OCI-LY1 (cell line): Measurements from ENCODE around the gene MRPL39.

Source experiments
- H2AFZ ChIP-seq: fragments of 200-600 bp; sonication (generic), shearing (Covaris generic); 2 replicates; pipeline ENCODE4 v1.6.0; 2014; ENCODE audit warnings: antibody characterized with exemption, mild to moderate bottlenecking, low read length
- H3F3A ChIP-seq: fragments of 200-600 bp; sonication (generic), shearing (Covaris generic); 2 replicates; pipeline ENCODE4 v1.6.0; 2014; ENCODE audit warnings: mild to moderate bottlenecking, antibody characterized with exemption, low read length, moderate library complexity; ENCODE audit not compliant: insufficient read depth
- H3K27ac ChIP-seq: fragments of 200-600 bp; sonication (generic); 2 replicates; pipeline ENCODE4 v1.5.1; 2014; ENCODE audit warnings: low read length, mixed run types, mild to moderate bottlenecking, low read depth; ENCODE audit not compliant: poor library complexity, severe bottlenecking
- H3K27me3 ChIP-seq: fragments of 200-600 bp; sonication (generic); 2 replicates; pipeline ENCODE4 v1.6.0; 2014; ENCODE audit warnings: antibody characterized with exemption, mild to moderate bottlenecking, low read length, moderate library complexity; ENCODE audit not compliant: insufficient read depth
- H3K36me3 ChIP-seq: fragments of 200-600 bp; sonication (generic); 2 replicates; pipeline ENCODE4 v1.6.1; 2014; ENCODE audit warnings: mild to moderate bottlenecking, antibody characterized with exemption, low read length, moderate library complexity, mixed read lengths; ENCODE audit not compliant: insufficient read depth
- H3K4me1 ChIP-seq: fragments of 200-600 bp; sonication (generic); 2 replicates; pipeline ENCODE4 v1.5.1; 2014; ENCODE audit warnings: mild to moderate bottlenecking, low read length, moderate library complexity; ENCODE audit not compliant: insufficient read depth, severe bottlenecking
- H3K4me2 ChIP-seq: fragments of 200-600 bp; sonication (generic), shearing (Covaris generic); 2 replicates; pipeline ENCODE4 v1.6.1; 2014; ENCODE audit warnings: low read length
- H3K4me3 ChIP-seq: fragments of 200-600 bp; sonication (generic); 2 replicates; pipeline ENCODE4 v1.5.1; 2014; ENCODE audit warnings: low read length, low read depth, mild to moderate bottlenecking, mixed read lengths; ENCODE audit not compliant: poor library complexity, severe bottlenecking
- H3K79me2 ChIP-seq: fragments of 200-600 bp; shearing (Covaris generic); 2 replicates; pipeline ENCODE4 v1.6.1; 2016; ENCODE audit warnings: mixed run types, low read length, mixed read lengths; ENCODE audit not compliant: insufficient read depth
- H3K9ac ChIP-seq: fragments of 200-600 bp; sonication (generic), shearing (Covaris generic); 2 replicates; pipeline ENCODE4 v1.6.1; 2014; ENCODE audit warnings: mild to moderate bottlenecking, low read length, mixed read lengths
- H3K9me2 ChIP-seq: fragments of 200-600 bp; sonication (generic), shearing (Covaris generic); 2 replicates; pipeline ENCODE4 v1.6.1; 2014; ENCODE audit warnings: low read depth, mild to moderate bottlenecking, low read length, mixed read lengths
- H3K9me3 ChIP-seq: fragments of 200-600 bp; shearing (Covaris generic); 2 replicates; pipeline ENCODE4 v1.6.1; 2014; ENCODE audit warnings: low read length, mixed read lengths
- H4K20me1 ChIP-seq: fragments of 200-600 bp; sonication (generic), shearing (Covaris generic); 2 replicates; pipeline ENCODE4 v1.6.0; 2016; ENCODE audit warnings: mild to moderate bottlenecking, low read length; ENCODE audit not compliant: insufficient read depth
- EZH2 ChIP-seq: fragments of 200-600 bp; sonication (generic), shearing (Covaris generic); IDR thresholded peaks from 2 replicates; pipeline ENCODE4 v1.8.0; 2017; ENCODE audit warnings: borderline replicate concordance, mixed run types, mild to moderate bottlenecking, antibody characterized with exemption, low read length, moderate library complexity, mixed read lengths
- TF ChIP-seq, protein P1 (sequence below): fragments of 200-600 bp; sonication (generic), shearing (Covaris generic); IDR thresholded peaks from 2 replicates; pipeline ENCODE4 v1.5.1; 2017; ENCODE audit warnings: mild to moderate bottlenecking, antibody characterized with exemption, low read length, moderate library complexity, mixed read lengths

MRPL39 gene

DNA sequence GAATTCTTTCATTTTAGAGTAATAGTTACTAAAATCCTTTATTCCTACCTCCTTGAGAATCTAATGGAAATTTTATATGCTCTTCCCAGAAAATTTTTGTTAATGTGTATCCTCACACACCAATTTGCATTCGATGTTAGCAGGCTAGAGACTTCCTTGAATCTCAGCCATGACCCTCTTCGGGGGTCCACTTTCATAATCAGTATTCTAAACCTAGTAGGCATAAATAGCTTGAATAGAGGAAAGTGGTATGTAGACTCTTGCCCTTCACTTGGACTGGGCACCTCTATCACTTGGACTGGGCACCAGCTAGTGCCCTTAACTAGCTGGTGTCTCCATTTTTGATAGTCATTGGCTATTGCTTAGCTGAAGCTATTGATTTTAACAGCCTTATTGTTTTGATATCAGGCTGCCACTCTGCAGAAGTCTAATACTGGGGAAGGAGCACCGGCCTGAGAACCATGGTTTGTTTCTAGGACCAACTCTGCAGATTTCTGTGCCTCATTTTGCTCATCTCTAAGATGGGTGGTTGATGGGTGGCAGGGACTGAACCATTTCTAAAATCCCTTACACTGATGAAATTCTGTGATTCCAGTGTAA is 42.8 kb downstream of the MRPL39 start:
- Histone ChIP-seq H2AFZ (no peak overlapping the region), H3K27me3 (no peaks in the 10 kb centered on the region), H3K4me2 (no peak overlapping the region), H3K9ac (no peak overlapping the region), H4K20me1 (no peaks in the 10 kb centered on the region), H3K36me3 (0 out of 2 replicates have a peak, but pooled peaks cover 3% of the 10 kb centered on the region), H3K79me2 (no peaks in the 10 kb centered on the region), H3K9me2 (no peaks in the 10 kb centered on the region), H3K4me1 (peaks cover 16% of the 10 kb centered on the region), H3K4me3 (no peak overlapping the region), H3K9me3 (no peaks in the 10 kb centered on the region), H3F3A (no peaks in the 10 kb centered on the region), H3K27ac (no peak overlapping the region)
- TF ChIP-seq, protein P1, sequence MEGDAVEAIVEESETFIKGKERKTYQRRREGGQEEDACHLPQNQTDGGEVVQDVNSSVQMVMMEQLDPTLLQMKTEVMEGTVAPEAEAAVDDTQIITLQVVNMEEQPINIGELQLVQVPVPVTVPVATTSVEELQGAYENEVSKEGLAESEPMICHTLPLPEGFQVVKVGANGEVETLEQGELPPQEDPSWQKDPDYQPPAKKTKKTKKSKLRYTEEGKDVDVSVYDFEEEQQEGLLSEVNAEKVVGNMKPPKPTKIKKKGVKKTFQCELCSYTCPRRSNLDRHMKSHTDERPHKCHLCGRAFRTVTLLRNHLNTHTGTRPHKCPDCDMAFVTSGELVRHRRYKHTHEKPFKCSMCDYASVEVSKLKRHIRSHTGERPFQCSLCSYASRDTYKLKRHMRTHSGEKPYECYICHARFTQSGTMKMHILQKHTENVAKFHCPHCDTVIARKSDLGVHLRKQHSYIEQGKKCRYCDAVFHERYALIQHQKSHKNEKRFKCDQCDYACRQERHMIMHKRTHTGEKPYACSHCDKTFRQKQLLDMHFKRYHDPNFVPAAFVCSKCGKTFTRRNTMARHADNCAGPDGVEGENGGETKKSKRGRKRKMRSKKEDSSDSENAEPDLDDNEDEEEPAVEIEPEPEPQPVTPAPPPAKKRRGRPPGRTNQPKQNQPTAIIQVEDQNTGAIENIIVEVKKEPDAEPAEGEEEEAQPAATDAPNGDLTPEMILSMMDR = no peak
- TF ChIP-seq EZH2 = no peak

DNA sequence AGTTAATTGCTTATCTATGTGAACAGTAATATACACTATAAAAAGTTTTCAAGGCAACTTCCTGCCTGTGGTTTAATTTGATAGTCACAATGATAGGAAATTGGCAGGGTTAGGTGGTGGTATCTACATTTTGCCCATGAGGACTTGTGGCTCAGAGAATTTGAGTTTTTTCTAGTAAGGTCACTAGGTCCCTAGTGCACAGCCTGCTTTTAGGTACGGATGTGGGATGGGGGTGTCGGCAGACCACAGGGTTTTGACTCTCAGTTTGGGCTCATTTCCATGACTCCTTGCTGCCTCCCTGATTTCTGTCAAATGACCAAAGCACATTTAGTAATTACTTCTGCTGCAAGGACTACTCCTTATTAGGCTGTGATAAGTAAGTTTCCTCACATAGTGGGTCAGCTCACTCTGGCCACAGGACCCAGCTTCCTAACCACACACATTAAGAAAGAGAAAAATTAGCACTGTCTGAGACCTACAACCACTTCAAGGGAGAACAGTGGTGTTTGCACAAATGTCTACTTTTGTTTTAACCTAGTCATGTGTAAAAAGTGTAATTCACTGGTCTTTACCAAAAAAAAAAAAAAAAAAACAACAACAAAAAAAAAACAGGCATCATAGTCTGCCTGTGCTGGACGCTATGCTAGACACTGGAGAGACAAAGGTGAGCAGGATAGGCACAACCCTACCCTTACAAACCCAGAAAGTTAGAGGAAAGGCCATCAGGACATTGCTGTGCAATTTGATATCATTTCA is 43.7 kb downstream of the MRPL39 start:
- no peak overlapping the region for H3K9ac ChIP-seq
- no peaks in the 10 kb centered on the region for H4K20me1 ChIP-seq
- no peaks in the 10 kb centered on the region for H3K27me3 ChIP-seq
- no peaks in the 10 kb centered on the region for H3F3A ChIP-seq
- H3K4me2 ChIP-seq = no peak overlapping the region
- TF ChIP-seq, protein P1 = no peak
- no peak for TF ChIP-seq EZH2
- H3K27ac ChIP-seq = no peak overlapping the region
- H3K9me2 ChIP-seq = no peaks in the 10 kb centered on the region
- H2AFZ ChIP-seq = no peak overlapping the region
- H3K79me2 ChIP-seq = no peaks in the 10 kb centered on the region
- no peaks in the 10 kb centered on the region for H3K9me3 ChIP-seq
- 0 out of 2 replicates have a peak, but pooled peaks cover 3% of the 10 kb centered on the region for H3K36me3 ChIP-seq
- H3K4me3 ChIP-seq = no peak overlapping the region
- peaks cover 16% of the 10 kb centered on the region for H3K4me1 ChIP-seq

DNA sequence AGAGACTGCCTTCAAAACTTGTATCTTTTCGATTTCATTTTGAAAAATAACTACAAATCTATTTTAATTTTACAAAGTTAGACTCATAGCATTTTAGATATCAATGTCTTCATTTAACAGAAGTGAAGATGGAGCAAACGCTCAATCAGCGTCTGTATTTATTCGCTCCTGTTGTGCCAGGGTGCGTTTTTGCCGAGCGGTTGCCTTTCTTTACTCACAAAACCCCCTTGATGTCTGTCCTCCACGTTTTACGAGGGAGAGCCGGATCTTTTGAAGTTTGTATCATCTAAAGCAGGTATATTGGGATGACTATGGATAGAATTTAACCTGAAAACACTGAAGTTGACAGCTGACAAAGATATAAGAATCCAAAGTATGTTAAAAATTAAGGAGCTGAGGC is 44.6 kb downstream of the MRPL39 start:
- H3K9ac ChIP-seq = no peak overlapping the region
- H2AFZ ChIP-seq = no peak overlapping the region
- H3K79me2 ChIP-seq = no peaks in the 10 kb centered on the region
- no peaks in the 10 kb centered on the region for H3K9me2 ChIP-seq
- H3K4me2 ChIP-seq = peak overlapping the region; percentile 80; the same call in 1 of the 2 replicates
- peaks cover 16% of the 10 kb centered on the region for H3K4me1 ChIP-seq
- no peaks in the 10 kb centered on the region for H3K27me3 ChIP-seq
- H3K9me3 ChIP-seq = no peaks in the 10 kb centered on the region
- H3K27ac ChIP-seq = no peak overlapping the region
- no peaks in the 10 kb centered on the region for H4K20me1 ChIP-seq
- H3K4me3 ChIP-seq = peak overlapping the region; percentile 59
- TF ChIP-seq, protein P1 = no peak
- no peak for TF ChIP-seq EZH2
- H3K36me3 ChIP-seq = 0 out of 2 replicates have a peak, but pooled peaks cover 3% of the 10 kb centered on the region
- no peaks in the 10 kb centered on the region for H3F3A ChIP-seq
